Stimulated activated CD8-positive, alpha-beta memory T cell treated with anti-CD3 and anti-CD28 coated beads, Interleukin-15, amount 100 ng/mL, for 48 hours (primary cell): Measurements from ENCODE around the gene MVK.

Experiments used
- DNase-seq, 2 donors: peaks; one replicate each; pipeline ENCODE4 v3.0.0-alpha.2; 2020; ENCODE audit warnings: low read depth in 2 of 2

Gene MVK

DNA sequence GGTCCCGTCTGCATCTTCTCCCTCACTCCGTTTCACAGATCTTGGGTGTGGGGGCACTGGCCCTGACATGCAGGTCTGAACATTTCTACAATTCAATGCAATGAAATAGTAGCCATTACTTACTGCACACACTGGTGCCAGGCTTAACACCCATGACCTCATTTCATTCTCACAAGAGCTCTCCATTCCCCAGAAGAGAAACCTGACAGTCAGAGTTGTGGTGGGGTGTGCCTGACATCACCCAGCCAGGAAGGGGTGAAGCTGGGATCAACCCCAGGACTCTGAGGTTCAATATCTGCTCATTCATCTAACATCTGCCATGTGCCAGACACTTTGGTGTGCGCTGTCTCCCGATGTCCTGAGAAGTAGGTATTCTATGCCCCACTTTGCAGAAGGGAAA lies 34.7 kb downstream of the MVK start:
- no peak for DNase-seq

DNA sequence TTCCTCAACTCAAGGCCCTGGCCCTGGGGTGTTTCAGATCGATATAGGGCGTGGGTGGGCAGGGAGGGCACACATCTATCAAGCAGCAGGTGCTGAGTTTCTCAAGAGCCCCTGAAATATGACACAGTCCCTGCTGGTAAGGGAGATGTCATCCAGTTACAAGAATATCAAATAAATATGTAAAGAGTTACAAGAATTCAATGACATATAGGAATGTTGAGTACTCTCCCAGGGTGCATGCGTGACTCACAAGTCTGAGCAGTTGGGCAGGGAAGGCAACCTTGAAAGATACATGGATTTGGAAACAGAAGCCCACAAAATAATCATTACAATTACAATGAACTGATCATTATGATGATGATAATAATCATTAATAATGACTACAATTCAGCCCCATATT lies 35.2 kb downstream of the MVK start:
- no peak for DNase-seq

DNA sequence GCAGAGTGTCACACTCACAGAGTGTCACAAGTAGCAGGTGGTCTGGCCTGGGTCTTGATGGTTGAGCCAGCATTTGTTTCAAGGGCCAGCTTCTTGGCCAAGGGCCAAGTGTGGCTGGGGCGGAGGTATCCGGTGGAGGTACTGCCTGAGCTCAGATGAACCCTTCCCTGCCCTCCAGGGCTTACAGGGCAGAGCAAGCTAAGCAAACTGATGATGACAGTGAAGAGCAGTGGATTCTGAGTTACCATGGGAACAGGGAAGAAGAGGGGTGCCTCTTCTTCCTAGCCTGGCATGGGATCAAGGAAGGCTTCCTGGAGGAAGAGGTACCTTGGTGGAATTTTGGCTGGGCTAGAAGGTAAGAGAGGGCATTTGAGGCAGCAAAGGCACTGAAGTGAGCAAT lies 35.7 kb downstream of the MVK start:
- no peak for DNase-seq

DNA sequence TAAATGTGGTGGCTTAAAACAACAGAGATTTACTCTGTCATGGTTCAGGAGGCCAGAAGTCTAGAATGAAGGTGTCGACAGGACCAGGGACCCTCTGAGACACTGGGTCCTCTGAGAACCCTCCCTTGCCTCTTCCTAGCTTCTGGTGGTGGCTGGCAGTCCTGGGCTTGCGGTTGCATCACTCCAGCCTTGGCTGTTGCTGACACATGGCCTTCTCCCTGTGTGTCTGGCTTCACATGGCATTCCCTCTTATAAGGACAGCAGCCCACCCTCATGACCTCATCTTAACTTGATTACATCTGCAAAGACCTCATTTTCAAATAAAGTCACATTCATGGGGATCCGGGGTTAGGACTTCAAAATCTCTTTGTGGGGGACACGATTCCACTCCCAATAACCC lies 36.9 kb downstream of the MVK start:
- DNase-seq = no peak

DNA sequence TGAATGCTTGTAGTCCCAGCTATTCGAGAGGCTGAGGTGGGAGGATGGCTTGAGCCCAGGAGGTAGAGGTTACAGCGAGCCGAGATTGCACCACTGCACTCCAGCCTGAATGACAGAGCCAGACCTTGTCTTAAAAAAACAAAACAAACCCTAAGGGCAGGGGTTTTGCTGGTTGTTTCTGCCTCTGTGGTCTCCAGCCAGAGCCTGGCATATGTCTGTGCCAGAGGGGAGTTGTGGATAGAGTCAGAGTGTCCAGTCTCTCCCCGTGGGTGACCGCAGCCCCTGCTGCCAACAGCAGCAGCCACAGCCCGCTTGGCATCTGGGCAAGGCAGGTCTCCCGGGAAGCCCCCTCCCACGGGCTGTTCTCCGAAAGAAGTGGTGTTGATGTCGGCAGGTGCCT lies 37.6 kb downstream of the MVK start:
- DNase-seq = no peak

DNA sequence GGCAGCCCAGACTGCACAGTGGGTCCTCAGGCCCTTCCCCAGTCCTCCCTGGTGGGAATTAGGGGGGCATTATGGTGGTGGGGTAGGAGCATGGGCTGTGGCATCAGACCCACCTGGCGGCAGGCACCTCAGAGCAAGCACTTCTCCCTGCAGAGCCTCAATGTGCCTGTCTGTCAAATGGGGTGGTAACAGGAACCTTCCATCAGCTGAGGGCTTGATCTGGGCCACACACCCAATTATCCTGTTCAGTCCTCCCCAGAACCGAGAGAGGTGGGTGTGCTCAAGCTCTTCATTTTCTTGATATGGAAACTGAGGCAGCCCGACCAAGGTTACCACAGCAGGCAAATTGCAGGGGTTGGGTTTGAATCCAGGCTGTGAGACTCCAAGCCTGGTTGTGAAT lies 38.4 kb downstream of the MVK start:
- no peak for DNase-seq

DNA sequence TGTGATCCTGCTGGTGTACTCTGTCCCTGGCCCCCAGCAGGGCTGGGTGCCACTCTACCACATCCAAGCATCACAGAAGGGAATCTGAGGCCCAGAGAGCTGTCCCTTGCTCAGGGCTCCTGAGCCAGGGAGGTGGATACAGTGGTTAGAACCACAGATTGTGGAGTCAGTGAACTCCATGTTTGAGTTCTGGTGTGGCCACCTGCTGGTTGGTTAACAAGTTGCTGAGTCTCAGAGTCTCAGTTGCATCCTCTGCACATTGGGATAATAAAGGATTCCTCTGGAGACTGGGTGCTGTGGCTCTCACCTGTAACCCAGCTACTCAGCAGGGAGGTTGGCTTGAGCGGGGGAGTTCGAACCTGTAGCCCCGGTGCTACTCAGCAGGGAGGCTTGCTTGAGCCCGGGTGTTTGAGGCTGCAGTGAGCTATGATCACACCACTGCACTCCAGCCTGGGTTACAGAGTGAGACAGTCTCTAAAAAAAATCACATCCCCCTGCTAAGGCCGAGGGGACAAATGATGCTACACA lies 39.4 kb downstream of the MVK start:
- DNase-seq = no peak

DNA sequence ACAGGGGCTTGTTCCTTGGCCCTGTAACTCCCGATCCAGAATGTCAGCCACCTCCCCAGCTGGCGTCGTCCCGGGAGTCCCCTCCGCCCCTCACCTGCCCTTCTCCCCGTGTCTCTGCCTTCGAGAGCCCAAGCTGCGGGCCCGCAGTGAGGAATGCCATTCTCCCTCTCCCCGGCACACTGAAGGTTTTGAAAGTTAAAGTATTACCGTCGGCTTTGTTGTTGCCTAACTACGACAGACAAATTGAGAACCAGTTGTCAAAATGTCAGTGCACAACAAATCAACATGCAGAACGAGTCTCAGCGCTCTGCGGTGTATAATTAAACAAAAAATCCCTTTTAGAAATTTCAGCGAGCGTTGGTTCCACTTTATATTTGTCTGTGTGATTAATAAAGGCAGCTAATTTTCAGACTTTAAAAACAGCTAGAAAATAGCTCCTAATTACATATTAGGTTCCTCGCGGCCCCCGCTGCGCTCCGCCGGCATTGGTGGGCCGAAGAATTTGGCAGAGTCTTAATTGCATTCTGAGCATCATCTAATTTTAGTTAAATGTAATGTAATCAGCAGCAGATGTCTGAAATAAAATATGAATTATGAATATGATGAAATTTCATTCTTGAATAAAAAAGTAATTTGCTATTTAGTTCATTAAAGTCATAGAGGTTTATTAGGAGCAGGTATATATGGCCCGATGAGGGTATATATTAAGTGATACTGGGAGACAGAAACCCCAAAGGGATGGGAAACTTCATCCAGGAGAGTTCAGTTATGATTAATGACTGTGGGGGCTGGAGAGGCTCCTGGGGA lies 40.3 kb downstream of the MVK start:
- no peak for DNase-seq

DNA sequence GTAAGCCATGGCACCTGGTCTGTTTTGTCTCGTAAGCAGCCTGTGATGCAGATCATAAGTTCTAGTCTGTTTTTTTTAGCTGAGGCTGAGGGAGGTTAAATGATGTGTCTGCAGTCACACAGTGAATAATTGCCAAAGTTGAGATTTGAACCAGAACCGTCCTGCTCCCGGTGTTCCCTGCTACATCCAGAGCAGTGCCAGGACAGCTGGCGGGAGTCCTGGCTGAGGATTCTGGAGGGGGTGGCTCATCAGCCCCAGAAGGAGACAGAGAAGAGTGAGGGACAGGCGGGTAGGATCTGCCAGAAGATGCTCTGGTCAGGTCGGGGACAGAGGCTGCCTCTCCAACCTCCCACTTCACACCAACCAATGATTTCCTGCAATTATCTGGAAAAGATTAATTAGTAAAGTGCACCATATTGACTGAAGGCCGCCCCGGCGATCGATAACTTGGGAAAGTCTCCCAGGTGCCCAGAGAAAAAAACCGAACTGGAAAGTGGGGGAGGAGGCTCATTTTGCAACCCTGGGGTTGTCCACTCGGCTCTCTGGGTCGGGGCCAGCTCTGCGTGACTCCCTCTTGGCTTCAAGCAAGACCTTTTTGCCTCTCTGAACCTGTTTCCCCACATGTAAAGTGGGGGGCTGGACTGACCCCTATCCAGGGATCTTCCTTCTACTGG lies 42.1 kb downstream of the MVK start:
- DNase-seq = no peak

DNA sequence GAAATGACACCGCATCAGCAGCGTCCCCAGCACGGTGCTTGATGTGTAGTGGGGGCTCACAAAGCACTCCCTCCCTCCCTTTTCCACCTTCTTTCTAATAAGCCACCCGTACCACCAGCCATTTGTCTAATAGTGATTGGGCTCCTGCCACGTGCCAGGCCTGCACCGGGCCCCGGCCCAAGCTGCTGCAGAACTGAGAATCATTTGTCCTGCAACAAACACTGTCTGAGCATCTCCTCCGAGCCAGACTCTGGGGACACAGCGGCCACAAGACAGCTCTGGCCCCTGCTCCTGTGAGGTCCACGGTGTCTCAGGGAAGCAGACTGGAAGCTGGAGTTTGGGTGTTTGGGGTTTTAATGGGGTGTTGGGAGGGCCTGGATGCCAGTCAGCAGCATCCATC lies 43.9 kb downstream of the MVK start:
- no peak for DNase-seq

DNA sequence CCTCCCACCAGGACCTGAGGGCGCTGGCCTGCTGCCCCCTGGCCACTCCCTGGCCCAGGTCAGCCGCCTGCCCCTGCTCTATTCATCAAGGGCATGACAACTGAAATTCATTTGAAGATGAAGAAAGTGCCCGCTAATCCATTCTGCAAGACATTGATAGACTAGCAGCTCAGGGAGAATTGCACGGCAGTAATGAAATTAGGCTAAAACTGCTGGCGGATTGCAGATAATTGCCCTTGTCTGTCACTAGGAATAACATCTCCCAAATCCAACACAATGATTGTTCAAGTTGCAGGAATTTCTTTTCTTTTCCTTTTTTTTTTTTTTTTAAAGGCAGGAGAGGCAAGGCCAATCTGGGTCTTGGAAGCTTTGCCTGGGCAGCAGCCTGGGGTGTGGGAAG lies 44.5 kb downstream of the MVK start:
- DNase-seq = no peak

DNA sequence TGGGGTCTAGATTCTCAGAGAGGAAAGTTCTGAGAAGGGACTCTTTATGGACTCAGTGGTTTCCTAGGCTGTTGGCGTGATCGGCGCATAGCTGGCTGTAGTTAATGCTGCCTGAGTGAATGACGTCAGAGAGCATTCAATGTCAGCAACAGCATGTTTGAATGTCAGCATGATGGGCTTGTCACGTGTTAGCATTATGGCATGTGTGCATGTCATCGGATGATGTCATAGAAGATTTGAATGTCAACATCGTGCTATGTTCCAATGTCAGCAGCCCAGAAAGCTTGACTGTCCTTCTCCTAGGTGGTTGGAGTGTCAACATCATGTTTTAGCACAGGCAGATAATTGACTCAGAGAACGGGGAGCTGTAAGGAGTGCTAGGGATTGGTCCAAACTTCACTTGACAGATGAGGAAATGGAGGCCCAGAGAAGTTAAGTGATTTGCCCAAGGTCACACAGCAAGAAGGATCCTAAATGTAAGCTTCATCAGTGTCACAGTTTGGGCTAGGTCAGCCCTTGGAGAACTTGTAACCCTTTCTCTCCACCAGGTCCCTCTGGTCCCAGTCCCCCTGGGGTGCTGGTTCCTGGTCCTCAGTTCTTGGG lies 45.5 kb downstream of the MVK start:
- no peak for DNase-seq

DNA sequence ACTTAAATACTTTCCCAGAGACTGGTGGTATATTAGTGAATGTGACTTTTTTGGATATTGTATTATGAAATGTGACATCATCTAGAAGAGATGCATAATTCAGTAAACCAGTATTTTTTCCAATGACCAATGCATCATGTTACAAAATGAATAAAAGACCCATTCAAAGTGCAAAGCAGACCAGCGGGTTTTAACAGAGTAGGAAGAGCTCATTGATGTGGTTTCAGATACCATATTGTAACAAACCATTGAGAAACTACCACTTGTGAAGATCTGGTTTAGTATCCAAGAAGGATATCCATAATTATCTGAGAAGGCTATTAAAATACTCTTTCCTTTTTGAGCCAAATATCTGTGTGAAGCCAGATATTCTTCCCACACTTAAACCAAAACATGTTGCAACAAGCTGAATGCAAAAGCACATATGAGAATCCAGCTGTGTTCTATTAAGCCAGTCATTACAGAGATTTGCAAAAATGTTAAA lies 47.7 kb downstream of the MVK start:
- DNase-seq = no peak

DNA sequence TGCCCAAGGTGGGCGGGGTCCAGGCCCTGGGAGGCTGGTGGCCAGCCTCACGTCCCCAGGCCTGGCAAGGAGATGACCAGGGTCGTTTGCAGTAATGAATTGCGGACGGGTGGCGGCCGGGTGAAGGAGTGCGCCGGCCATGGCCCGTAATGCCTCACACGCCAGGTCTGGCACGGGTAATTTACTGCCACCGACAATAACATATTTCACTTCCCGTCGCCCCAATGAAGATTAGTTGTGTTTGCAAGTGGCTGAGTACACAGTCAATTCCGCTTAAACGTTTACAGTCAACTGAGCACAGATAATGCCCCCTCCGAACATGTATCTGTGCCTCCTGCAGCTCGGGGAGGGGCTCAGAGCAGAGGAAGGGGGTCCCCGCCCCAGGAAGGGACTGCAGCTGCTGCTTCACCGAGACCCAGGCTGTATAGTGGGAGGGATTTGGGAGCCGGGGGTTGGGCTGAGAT lies 48.3 kb downstream of the MVK start:
- DNase-seq = no peak

DNA sequence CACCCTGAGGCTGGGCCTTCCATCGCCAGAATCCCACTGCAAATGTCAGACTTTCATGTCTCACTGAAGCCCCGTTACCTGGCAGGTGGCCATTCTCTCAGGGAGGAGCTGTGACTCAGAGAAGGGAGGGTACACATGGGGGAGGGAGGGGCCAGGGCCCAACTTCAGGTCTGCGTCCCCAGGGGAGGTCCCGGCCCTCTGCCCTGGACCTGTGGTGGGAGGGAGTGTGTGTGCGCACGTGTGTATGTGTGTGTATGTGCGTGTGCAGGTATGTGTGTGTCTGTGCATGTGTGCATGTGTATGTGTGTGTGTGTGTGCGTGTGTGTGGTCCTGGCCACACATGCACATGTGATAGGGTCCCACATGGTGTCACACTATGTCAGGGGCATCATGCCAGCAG lies 50.9 kb downstream of the MVK start:
- no peak for DNase-seq

DNA sequence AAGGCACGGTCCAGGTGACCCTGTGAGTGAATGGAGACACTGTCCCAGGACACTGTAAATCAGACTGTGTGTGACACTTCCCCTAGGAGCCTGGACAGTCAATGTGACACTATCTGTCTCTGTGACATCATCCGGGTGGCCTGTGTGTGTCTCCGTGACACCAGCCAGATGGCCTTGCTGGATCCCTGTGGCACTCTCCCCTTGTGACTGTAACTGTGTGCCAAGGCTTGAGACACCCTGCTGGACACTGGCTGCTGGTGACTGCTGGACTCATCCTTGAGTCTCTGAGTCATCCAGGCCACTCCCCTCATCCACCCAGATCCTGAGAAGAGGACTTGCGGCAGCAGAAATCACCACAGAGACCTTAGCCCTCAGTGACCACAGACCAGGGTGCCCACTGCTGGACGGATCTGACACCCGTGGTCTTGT lies 51.6 kb downstream of the MVK start:
- DNase-seq = no peak

DNA sequence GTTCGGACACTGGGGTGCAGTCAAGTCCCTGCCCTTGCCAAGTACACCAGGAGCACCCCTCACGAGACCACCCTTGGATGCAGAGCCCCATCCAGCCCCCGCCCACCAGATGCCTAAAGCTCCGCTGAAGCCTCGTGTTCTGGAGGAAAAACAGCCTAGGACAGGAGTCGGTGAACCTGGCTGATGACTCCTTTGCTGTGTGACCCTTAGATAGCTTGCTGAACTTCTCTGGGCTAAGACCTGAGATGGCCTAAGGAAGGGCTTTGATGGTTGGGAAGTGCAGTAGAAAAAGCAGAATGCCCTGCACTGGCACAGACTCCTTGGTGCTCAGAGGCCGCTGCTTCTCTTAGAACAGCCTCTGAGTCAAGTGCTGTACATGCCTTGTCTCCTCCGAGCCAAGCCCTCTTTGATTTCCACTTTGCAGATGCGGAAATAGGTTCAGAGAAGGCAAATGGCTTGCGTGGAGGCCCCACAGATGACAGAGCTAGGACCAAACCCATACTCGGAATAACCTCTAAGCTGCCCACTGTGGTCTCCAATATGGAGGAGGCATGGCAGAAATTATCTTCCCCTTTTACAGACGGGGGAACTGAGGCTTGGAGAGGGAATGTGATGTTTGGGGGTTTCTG lies 52.3 kb downstream of the MVK start:
- no peak for DNase-seq

DNA sequence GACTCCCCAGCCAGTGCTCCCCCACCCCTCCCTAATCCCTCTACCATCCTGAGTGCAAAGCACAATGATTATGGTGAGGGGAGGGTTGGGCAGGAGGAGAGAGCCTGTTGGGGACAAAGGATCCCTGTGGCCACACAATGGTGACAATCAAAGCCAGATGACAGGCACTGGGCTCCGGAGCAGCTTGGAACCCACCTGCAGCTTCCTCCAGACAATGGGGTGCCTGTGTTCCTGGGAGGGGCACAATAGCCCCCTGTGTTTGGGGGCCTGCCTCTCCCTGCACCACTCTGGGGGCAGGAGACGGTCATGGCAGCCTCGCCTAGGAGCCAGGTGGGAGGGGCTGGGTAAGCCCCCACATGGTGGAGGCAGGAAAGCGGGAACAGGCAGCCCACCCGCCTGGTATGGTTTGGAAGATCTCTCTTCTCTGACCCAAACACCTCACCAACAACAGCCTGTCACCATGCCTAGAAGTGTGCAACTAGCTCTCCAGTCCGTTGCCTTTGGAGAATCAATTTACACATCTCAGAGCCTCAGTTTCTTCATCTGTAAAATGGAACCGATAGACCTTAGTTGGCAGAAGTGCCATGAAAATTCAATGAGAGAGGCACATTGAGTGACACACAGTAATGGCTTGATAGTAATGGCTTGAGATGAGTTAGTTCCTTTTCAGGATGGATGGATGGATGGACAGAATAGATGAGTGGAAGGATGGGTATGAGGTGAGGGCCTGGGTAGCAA lies 53.0 kb downstream of the MVK start:
- DNase-seq = no peak

DNA sequence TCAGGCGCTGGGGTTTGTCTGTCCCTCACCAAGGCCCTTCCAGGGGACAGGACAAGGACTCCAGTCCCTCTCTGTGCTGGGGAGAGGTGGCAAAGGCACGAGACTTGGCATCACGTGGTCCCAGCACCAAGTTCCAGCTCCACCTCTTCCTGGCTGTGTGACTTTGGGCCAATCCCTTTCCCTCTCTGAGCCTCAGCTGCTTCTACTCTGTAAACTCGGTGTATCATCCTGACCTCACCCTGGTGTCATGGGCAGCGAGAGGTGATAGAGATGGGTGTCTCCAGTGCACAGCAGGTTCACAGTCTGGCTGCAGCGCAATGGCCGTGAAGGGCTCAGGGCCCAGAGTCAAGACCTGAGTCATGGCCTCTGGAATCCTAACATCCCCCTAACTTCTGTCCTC lies 54.0 kb downstream of the MVK start:
- DNase-seq = no peak

DNA sequence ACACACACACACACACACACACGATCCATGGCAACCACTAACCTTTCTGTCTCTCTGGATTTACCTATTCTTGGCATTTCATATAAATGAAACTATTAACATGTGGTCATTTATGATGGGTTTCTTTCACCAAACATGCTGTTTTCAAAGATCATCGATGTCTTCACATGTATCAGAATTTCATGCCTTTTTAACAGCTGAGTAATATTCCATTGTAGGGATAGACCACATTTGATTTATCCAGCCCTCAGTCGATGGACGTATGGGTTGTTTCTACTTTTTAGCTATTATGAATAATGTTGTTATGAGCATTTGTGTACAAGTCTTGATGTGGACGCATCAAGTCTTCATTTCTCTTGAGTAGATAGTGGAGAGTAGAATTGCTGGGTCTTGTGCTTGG lies 56.5 kb downstream of the MVK start:
- DNase-seq = no peak

DNA sequence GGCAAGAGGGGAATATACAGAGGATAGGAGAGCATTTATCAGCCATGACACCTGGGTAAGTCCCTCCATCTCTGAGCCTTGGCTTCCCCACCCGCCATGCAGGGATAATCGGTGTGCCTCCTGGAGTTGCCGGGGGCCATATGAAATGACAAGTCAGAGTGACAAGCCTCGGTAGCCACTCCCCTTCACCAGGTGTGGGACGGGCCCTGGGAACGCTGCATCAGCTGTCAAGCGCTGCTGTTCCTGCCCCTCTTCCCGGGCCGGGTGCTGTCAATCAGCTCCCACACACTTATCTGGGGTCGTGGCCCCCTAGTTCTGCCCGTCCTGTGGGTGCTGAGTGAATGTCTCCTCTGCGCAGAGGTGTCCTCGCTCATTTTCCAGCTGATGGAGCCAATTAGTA lies 57.2 kb downstream of the MVK start:
- no peak for DNase-seq

DNA sequence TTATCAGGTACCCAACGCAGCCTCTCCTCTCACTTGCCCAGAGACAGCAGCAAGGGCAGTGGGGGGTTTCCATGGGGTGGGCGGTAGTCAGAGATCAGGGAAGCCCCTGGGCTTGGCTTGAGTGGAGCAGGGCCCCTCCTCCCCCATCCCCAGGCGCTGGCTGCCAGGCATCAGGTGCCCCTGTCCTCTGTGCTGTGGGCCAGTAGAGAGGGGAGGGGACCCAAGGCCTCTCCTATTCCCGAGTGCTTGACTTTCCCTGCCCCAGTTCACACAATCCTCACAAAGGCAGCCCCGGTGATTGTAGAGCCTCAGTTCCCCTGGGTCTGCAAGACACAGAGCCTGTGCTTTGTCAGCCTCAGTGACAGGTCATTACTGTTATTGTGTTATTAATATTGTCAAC lies 57.7 kb downstream of the MVK start:
- no peak for DNase-seq
